ENCODE data around the gene PAX2.

PAX2 gene

GRCh38 chr10:100734295-100735086 lies 10.9 kb upstream of the PAX2 start:
- TF ChIP-seq CTCF (IDR thresholded peaks at IDR 0.05): no peak

- TF ChIP-seq CTCF (IDR thresholded peaks at IDR 0.05): no peak
Measured at GRCh38 chr10:100735087-100735336, 10.4 kb upstream of the PAX2 start.

GRCh38 chr10:100735337-100736143 lies 9.8 kb upstream of the PAX2 start:
- TF ChIP-seq CTCF (IDR thresholded peaks at IDR 0.05): no peak

GRCh38 chr10:100736144-100736808 lies 9.1 kb upstream of the PAX2 start:
- TF ChIP-seq CTCF (IDR thresholded peaks at IDR 0.05): no peak

- no peak for TF ChIP-seq CTCF (IDR thresholded peaks at IDR 0.05)
Measured at GRCh38 chr10:100736809-100737354, 8.5 kb upstream of the PAX2 start.

- no peak for TF ChIP-seq CTCF (IDR thresholded peaks at IDR 0.05)
Measured at GRCh38 chr10:100737355-100738054, 7.9 kb upstream of the PAX2 start.

Data from LNCAP (cell line).